Measurements from ENCODE around the gene ZGPAT. TPM values are rescaled to one million over a fixed set of nuclear protein-coding genes. Genes with fewer than 3 reads are reported as not detected.

Gene ZGPAT
- total and polyA plus RNA-seq, 2 of the 8 experiments (the other 6 are each of a cell fraction or from before 2014, with no cell fraction given), result 14.5 to 21.4 TPM

GRCh38 chr20:63668351-63668750 lies 39.5 kb upstream of the ZGPAT start:
- no peak overlapping the region for H2BK120ac ChIP-seq (replicated peaks; ENCODE audit: low read depth, low read length)
- no peaks in the 10 kb centered on the region for H3K27me3 ChIP-seq (replicated peaks in 1 of 4; ENCODE audit: control insufficient read depth in 3 of 4, extremely low read depth in 1 of 4, insufficient read depth in 3 of 4, low read length in 3 of 4)
- no peaks in the 10 kb centered on the region for H3K4me1 ChIP-seq (replicated peaks in 1 of 4; ENCODE audit: control insufficient read depth in 3 of 4, insufficient read depth in 4 of 4, low read length in 3 of 4)
- H3K4me3 ChIP-seq (ENCODE audit: extremely low read depth in 1 of 4, insufficient read depth in 2 of 4, low read depth in 3 of 4, low read length in 4 of 4), result no peak overlapping the region
- no peak overlapping the region for H3K23ac ChIP-seq (ENCODE audit: insufficient read length)
- H4K5ac ChIP-seq (ENCODE audit: insufficient read length, low read depth, low read length), result no peak overlapping the region
- 94% methylated on average over 9 of the region's 11 CpGs; no CpG with 5 or more reads in 1 of the 2 experiments for WGBS, 2 experiments (ENCODE audit: extremely low coverage in 1 of 2, insufficient coverage in 1 of 2, insufficient read length in 1 of 2, insufficient replicate concordance in 2 of 2, low coverage in 1 of 2, low lambda C conversion rate in 2 of 2, missing lambda C conversion rate in 1 of 2)
- peaks cover 2 to 6% of the 10 kb centered on the region in 2 experiments for H4K20me1 ChIP-seq (replicated peaks in 1 of 2; ENCODE audit: control insufficient read depth in 1 of 2, insufficient read depth in 2 of 2, low read length in 2 of 2)
- DNase-seq (ENCODE audit: low read depth in 1 of 2, low spot score in 2 of 2) (no peak), FAIRE-seq (no peak)
- H3K18ac ChIP-seq (ENCODE audit: extremely low read depth, low read length), result no peak overlapping the region
- no peak overlapping the region for H3K27ac ChIP-seq (ENCODE audit: low read depth, low read length)
- no peak overlapping the region for H2BK15ac ChIP-seq (ENCODE audit: low read length)
- no peak overlapping the region for H4K8ac ChIP-seq (ENCODE audit: extremely low read depth, insufficient read depth, low read length)
- TF ChIP-seq EZH2 (IDR thresholded peaks at IDR 0.05; ENCODE audit: low read depth, low read length, severe bottlenecking) (no peak), RFX5 (IDR thresholded peaks at IDR 0.05; ENCODE audit: borderline replicate concordance, low read depth, low read length) (no peak), PHF8 (conservative IDR thresholded peaks at IDR 0.05; ENCODE audit: low read depth, low read length) (no peak), EGR1 (IDR thresholded peaks at IDR 0.05; ENCODE audit: borderline replicate concordance, low read depth, low read length) (no peak), CREB1 (IDR thresholded peaks at IDR 0.05) (no peak), E2F6 (IDR thresholded peaks at IDR 0.05) (no peak), JUND (IDR thresholded peaks at IDR 0.05; ENCODE audit: low read length) (no peak)
- peaks cover 2 to 25% (median 14%) of the 10 kb centered on the region in 4 experiments; a peak in 7 of 8 replicates for H3K36me3 ChIP-seq (ENCODE audit: control insufficient read depth in 2 of 4, insufficient read depth in 4 of 4, low read length in 3 of 4)
- H3K4ac ChIP-seq (replicated peaks; ENCODE audit: insufficient read length, low read depth, low read length), result no peak overlapping the region
- no peak overlapping the region for H3K9ac ChIP-seq (replicated peaks in 1 of 4; ENCODE audit: extremely low read depth in 1 of 4, low read depth in 3 of 4, low read length in 3 of 4)
- H4K91ac ChIP-seq (replicated peaks; ENCODE audit: insufficient read length, low read length), result no peak overlapping the region
- H2BK20ac ChIP-seq (ENCODE audit: low read length), result no peak overlapping the region
- H3K4me2 ChIP-seq (ENCODE audit: insufficient read depth in 1 of 2, low read depth in 2 of 2, low read length in 2 of 2), result no peak overlapping the region
- H3K56ac ChIP-seq (replicated peaks; ENCODE audit: insufficient read length, low read depth, low read length), result no peak overlapping the region
- no peak overlapping the region for H2AK5ac ChIP-seq (ENCODE audit: low read depth, low read length)
- H3K9me3 ChIP-seq (ENCODE audit: insufficient read depth in 2 of 2, low read depth in 1 of 2, low read length in 1 of 2), result no peaks in the 10 kb centered on the region
- H3K79me1 ChIP-seq (ENCODE audit: low read depth, low read length), result no peaks in the 10 kb centered on the region; the same call in 1 of the 2 replicates
- POLR2A ChIA-PET (ENCODE audit: partially characterized antibody), result interaction anchor here (0.6 to 1.6 kb wide), 7 partner anchors 10 to 244 kb away, joined by 3 to 4 read pairs (median 3); no protein-coding TSS in a partner anchor
- H2BK5ac ChIP-seq (ENCODE audit: low read depth, low read length), result no peak overlapping the region; the same call in 1 of the 2 replicates
- CTCF ChIA-PET (ENCODE audit: partially characterized antibody), result interaction anchor here (0.5 to 1.1 kb wide), 5 partner anchors 50 to 253 kb away, joined by 3 to 5 read pairs (median 3); no protein-coding TSS in a partner anchor
- H3K14ac ChIP-seq (ENCODE audit: insufficient read length), result no peak overlapping the region
- no peak overlapping the region for H2BK12ac ChIP-seq (ENCODE audit: low read depth, low read length)
- no peaks in the 10 kb centered on the region for H3K79me2 ChIP-seq (ENCODE audit: control insufficient read depth in 1 of 2, insufficient read depth in 2 of 2, low read length in 2 of 2)
- H2AFZ ChIP-seq (ENCODE audit: low read length), result no peak overlapping the region
- H3K23me2 ChIP-seq (ENCODE audit: low read depth, low read length), result no peaks in the 10 kb centered on the region

Data from H1 (cell line).